Kasumi-1 (cell line): ENCODE results near the gene FADS6.

Experiments
- DNase-seq, 2 experiments: peaks; one replicate each; lab custom pipeline; 2025; lab: John Stamatoyannopoulos, UW

FADS6 gene

GRCh38 chr17:74892974-74893911, at the start of gene FADS6:
Gene FADS6, minus strand, starts transcription at chr17:74893633. Its CDS starts 38 bp downstream, at chr17:74893595.
- no peak for DNase-seq

GRCh38 chr17:74941128-74941725, 47.8 kb upstream of the FADS6 start:
- DNase-seq: no peak

GRCh38 chr17:74939534-74939933, 46.1 kb upstream of the FADS6 start:
- DNase-seq: no peak

- DNase-seq: no peak
Observed at GRCh38 chr17:74938194-74938950, 44.9 kb upstream of the FADS6 start.

GRCh38 chr17:74937064-74938051, 43.9 kb upstream of the FADS6 start:
- no peak for DNase-seq

- no peak for DNase-seq
Observed at GRCh38 chr17:74936470-74936799, 43.0 kb upstream of the FADS6 start.

- no peak for DNase-seq
Observed at GRCh38 chr17:74935585-74936469, 42.4 kb upstream of the FADS6 start, which contains the start of gene OTOP3. Gene OTOP3, plus strand, starts transcription at chr17:74935898. Its CDS starts 24 bp downstream, at chr17:74935922.

- no peak for DNase-seq
Observed at GRCh38 chr17:74935048-74935447, 41.6 kb upstream of the FADS6 start.

- no peak for DNase-seq
Observed at GRCh38 chr17:74930535-74931036, 37.2 kb upstream of the FADS6 start.

GRCh38 chr17:74928786-74929185, 35.4 kb upstream of the FADS6 start:
- DNase-seq: no peak

- no peak for DNase-seq
Observed at GRCh38 chr17:74925242-74925641, 31.8 kb upstream of the FADS6 start.

- DNase-seq: peak; percentile 73 to 83
Observed at GRCh38 chr17:74924250-74924948, 31.0 kb upstream of the FADS6 start, which contains the start of gene OTOP2. Gene OTOP2, plus strand, starts transcription at chr17:74924273. Its CDS starts 360 bp downstream, at chr17:74924633.

- peak; percentile 43 to 55 for DNase-seq
Observed at GRCh38 chr17:74923538-74924249, 30.3 kb upstream of the FADS6 start.

GRCh38 chr17:74922694-74923537, 29.5 kb upstream of the FADS6 start, which contains the start of gene USH1G:
Gene USH1G, minus strand, starts transcription at chr17:74923255. Its CDS starts 182 bp downstream, at chr17:74923073.
- DNase-seq: peak in 1 of 2 experiments; percentile 55

GRCh38 chr17:74922172-74922571, 28.7 kb upstream of the FADS6 start:
- DNase-seq: no peak

GRCh38 chr17:74921769-74922168, 28.3 kb upstream of the FADS6 start:
- no peak for DNase-seq

- DNase-seq: no peak
Observed at GRCh38 chr17:74921026-74921681, 27.7 kb upstream of the FADS6 start.
